GM04504 (cell line): ENCODE results near the gene STAT4.

ENCODE experiments used
- DNase-seq: peaks from one replicate; pipeline ENCODE4 v3.0.0-alpha.2; 2012; ENCODE audit warnings: low read depth

Gene STAT4

GRCh38 chr2:190994148-190994547 is 156.6 kb downstream of the STAT4 start:
- DNase-seq: no peak

DNA sequence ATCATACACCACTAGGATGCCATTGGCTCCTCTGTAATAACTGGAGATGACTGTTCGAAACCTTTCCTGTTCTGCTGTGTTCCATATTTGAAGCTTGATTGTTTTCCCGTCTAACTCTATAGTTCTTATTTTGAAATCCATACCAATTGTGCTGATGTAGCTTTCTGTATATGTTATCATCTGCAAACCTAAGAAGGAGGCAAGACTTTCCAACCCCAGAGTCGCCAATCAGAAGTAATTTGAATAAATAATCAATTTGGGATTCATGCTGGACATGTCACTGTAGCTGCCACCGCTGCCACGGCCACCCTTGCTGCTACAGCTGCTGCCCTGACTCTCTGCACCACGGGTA is 157.5 kb downstream of the STAT4 start:
- no peak for DNase-seq

GRCh38 chr2:190990132-190990531 is 160.7 kb downstream of the STAT4 start:
- no peak for DNase-seq

DNA sequence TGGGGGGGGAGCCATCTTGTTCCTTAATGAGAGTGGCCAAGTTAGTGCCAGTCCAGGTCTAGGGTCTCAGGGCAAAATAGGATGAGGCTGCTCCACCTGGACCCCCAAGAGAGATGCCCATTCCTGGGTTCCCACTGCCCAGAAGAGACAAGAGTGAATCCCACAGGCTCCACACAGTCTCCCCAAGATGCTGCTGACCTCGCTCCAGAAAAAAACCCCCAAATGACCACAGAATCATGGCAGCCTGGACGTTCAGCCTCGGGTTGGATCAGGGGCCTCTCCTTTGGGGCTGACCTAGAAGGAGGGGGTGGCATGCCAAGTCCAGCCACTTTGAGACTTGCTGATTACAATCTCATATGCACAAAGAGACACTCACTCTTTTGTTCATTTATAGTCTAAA is 161.9 kb downstream of the STAT4 start:
- DNase-seq: no peak

DNA sequence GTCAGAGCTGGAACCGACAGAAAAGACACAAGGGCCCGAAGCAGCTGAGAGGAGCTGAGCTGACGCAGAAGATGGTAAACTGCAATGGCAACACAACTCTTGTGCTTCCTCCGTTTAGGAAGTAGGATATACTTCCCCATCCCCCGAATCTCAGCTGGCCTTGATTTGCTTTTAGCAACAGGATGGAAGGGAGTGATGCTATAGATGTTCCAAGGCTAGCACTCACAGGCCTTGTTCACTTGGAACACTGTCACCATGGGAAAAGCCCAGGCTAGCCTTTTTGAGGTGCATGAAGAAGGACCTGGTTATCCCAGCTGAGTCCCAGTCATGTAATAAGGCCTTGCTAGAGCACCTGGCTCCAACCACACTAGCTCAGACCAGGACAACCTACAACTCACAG is 162.9 kb downstream of the STAT4 start:
- DNase-seq: no peak

GRCh38 chr2:190987116-190987515 is 163.7 kb downstream of the STAT4 start:
- no peak for DNase-seq

DNA sequence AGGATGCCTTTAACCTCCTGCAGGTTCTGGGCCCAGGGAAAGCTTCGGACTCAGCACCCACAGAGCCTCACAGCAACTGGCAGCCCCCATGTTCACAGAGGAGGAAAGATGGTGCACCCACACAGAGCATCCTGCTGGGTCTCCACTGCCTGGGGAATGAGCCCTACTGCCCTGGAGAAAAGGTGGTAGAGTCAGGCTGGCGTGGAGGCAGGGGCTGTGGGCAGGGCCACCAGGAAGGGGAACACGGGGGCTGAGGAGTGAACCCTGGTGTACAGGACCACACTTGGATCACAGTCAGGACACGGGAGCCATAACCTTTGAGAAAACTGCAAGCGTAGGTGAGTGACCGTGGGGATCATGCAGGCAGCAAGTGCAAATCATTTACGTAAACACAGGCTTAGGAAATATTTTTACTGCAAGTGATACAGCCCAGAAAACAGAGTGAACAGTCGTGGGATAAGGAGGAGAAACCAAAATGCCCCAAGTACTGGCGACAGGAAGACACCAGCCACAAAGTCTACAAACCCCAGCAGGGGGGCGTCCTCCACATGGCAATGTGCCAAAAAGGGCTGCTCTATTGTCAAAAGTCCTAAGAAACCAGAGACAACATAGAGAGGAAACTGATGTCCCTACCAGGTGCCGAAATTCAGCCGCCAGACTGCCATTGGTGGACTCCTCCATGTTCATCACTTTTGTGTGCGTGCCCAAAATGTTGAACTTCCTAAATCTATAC is 164.4 kb downstream of the STAT4 start:
- DNase-seq: no peak

GRCh38 chr2:190984595-190984994 is 166.2 kb downstream of the STAT4 start:
- DNase-seq: peak; percentile 47

GRCh38 chr2:190982262-190983034 is 168.3 kb downstream of the STAT4 start:
- DNase-seq: no peak

DNA sequence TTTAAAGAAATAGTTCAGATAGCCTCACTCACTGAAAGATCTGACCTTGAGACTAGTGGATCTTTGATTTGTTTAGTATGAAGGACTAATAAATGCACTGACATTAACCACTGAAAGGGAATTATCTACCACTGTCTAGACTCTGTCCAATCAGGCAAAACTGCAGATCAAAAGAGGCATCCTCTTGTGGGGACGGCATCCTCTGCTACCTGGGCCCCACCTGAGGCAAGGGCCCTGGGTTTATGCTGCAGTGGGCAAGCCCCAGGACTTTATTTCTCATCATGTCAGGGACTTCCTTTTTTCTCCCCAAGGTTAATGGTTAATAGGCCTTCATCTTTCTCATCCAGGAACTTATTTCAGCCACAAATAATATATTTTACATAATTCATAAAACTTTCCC is 169.1 kb downstream of the STAT4 start:
- no peak for DNase-seq

DNA sequence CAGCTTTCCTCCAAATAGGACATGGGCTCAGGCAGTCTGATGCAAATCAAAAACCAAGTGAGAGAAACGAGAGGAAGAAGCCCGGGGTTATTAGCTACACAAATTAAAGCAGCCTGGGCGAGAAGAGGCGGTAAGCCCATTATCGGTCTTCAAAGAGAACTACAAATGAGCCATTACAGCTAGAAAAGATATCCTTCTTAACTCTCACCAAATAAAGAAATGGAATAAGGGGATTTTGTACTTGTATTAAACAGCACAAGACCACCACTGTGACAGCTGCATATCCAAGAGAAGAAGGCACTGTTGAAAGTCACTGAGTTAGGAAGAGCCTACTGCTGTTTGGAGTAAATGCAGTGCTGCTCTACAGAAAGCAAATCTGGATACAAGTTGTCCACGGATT is 169.5 kb downstream of the STAT4 start:
- no peak for DNase-seq

DNA sequence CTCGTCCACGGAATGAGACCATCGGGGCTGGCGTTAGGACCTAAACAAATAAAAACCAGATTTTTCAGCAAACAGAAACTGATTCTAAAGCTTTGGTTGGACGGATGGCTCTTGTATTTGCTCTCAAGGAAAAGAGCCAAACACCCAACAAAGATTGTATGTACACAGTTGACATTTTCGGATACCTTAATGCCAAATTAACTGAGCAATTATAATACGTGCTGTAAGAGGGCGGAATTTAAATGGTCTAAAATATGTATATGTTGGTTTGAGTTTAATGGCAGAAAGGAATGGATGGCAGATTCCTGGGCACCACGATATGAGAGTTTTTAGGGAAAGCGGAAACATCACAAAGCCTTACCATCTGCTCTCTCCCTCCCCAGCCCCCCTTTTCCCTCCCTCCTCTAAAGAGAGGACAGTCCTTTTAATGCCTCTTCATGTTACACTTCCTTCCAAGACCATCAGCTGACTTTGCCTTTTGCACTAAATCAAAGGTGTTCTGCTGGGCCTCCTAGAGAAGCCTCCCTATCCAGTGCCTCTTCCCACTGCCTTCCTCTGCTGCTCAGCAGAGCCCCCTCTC is 170.1 kb downstream of the STAT4 start:
- DNase-seq: no peak

DNA sequence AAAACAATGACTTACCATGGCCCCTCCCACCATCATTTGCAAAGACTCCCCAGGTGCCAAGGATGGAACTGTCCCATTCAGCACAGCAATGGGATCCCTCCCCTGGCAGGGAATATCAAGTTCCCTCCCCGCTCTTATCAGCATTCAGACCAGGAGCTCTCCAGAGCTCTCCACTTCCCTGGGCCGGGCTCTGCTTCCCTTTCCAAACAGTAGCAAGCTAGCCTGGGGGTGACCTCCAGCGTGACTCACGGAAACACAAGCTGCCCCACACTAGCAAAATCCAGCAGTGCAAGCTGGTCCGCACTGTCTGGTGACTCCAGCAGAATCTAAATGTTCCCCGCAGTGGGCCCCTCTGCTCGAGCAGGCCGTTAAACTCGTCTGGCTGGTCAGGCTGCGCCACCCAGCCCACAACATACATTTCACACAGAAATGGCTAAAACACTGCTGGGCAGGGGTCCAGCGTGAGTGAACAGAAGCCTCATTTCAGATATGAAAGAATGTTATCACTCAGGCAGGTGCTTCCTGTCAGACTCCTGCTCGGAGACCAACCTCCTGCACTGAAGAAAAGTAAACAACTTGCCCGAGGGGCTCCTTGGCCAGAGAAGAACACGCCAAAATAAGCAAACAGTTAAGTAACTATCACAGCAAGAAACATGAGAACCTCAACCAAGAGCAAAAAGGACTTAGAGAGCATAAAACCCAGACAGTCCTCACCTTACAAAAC is 170.7 kb downstream of the STAT4 start:
- no peak for DNase-seq
